Transverse colon (tissue), 4 donors: ENCODE data around the gene EPB41L5.

Source experiments
- POLR2A ChIP-seq: fragments of 450-650 bp; IDR thresholded peaks from one replicate; pipeline ENCODE4 v1.6.1; 2016; ENCODE audit warnings: antibody characterized with exemption, mild to moderate bottlenecking, moderate library complexity
- POLR2AphosphoS5 ChIP-seq, 3 donors: sonication (generic); formaldehyde crosslinking; IDR thresholded peaks; one replicate each; pipeline ENCODE4 v1.6.1; 2016; ENCODE audit warnings: antibody characterized with exemption in 3 of 3
- TF ChIP-seq, protein P1 (sequence below), 5 experiments: fragments of 200-600 bp in 3 of 5; fragments of 450-650 bp in 2 of 5; sonication (generic) in 3 of 5; IDR thresholded peaks; 1 replicate in 2 of 5; 2 replicates in 3 of 5; pipeline ENCODE4 v1.5.1; 2016 to 2017; ENCODE audit warnings: antibody characterized with exemption in 5 of 5, inconsistent platforms in 3 of 5, mild to moderate bottlenecking in 2 of 5, moderate library complexity in 1 of 5

DNA sequence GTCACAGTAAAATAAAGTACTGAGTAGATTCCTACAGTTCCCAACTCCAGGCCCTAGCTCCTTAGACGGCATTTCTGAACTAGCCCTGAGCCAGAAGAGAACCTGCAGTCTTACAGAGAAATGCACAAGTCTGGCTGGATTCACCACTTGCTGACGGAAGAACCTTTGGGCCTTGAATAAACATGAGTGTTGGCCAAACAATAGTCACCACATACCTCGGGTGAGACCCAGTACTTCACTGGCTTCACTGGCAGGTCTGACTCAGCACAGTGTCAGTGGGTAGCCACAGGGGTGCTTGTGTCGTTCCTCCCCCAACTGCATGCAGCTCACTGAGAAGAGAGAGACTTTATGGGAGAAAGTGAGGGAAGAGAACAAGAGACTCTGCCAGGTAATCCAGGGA is 121.4 kb downstream of the EPB41L5 start:
- TF ChIP-seq, protein P1, sequence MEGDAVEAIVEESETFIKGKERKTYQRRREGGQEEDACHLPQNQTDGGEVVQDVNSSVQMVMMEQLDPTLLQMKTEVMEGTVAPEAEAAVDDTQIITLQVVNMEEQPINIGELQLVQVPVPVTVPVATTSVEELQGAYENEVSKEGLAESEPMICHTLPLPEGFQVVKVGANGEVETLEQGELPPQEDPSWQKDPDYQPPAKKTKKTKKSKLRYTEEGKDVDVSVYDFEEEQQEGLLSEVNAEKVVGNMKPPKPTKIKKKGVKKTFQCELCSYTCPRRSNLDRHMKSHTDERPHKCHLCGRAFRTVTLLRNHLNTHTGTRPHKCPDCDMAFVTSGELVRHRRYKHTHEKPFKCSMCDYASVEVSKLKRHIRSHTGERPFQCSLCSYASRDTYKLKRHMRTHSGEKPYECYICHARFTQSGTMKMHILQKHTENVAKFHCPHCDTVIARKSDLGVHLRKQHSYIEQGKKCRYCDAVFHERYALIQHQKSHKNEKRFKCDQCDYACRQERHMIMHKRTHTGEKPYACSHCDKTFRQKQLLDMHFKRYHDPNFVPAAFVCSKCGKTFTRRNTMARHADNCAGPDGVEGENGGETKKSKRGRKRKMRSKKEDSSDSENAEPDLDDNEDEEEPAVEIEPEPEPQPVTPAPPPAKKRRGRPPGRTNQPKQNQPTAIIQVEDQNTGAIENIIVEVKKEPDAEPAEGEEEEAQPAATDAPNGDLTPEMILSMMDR (IDR thresholded peaks at IDR 0.05), result no peak
- no peak for TF ChIP-seq POLR2A
- TF ChIP-seq POLR2AphosphoS5 (IDR thresholded peaks at IDR 0.05), result no peak
